Vagina (tissue), 2 donors: ENCODE measurements around the gene RNF183.

Source experiments
- POLR2A ChIP-seq, 2 donors: fragments of 450-650 bp; IDR thresholded peaks; one replicate each; pipeline ENCODE4 v1.6.1; 2017; ENCODE audit warnings: antibody characterized with exemption in 2 of 2, mild to moderate bottlenecking in 2 of 2, moderate library complexity in 2 of 2
- POLR2AphosphoS5 ChIP-seq, 2 donors: sonication (generic); formaldehyde crosslinking; IDR thresholded peaks; one replicate each; pipeline ENCODE4 v1.9.0; 2017; ENCODE audit warnings: antibody characterized with exemption in 2 of 2, mild to moderate bottlenecking in 2 of 2, low read depth in 1 of 2; ENCODE audit not compliant: insufficient read depth in 1 of 2
- TF ChIP-seq, protein P1 (sequence below), 3 experiments: fragments of 450-650 bp in 2 of 3; fragments of 200-600 bp in 1 of 3; sonication (generic) in 1 of 3; IDR thresholded peaks; one replicate each; pipeline ENCODE4 v1.5.1; 2017 to 2019; ENCODE audit warnings: antibody characterized with exemption in 3 of 3, mild to moderate bottlenecking in 2 of 3, moderate library complexity in 2 of 3

DNA sequence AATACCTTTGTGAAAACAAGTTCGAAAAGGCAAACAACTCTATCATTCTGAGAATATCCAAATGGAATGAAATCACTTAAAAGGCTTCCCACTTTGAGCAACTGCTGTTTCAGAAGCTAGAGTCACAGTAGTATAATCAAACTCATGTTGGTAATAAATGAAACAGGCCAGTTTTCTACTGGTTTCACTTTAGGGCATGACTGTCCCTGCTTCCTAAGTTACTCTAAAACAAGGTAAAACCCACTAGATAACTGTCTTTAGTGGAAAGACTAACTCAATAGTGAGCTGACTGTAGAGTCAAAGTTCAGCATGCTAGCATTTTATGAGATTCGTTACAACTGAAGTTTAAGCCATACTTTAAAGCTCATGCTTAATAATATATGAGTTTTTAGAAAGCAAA, 33.8 kb downstream of the RNF183 start:
- TF ChIP-seq, protein P1, sequence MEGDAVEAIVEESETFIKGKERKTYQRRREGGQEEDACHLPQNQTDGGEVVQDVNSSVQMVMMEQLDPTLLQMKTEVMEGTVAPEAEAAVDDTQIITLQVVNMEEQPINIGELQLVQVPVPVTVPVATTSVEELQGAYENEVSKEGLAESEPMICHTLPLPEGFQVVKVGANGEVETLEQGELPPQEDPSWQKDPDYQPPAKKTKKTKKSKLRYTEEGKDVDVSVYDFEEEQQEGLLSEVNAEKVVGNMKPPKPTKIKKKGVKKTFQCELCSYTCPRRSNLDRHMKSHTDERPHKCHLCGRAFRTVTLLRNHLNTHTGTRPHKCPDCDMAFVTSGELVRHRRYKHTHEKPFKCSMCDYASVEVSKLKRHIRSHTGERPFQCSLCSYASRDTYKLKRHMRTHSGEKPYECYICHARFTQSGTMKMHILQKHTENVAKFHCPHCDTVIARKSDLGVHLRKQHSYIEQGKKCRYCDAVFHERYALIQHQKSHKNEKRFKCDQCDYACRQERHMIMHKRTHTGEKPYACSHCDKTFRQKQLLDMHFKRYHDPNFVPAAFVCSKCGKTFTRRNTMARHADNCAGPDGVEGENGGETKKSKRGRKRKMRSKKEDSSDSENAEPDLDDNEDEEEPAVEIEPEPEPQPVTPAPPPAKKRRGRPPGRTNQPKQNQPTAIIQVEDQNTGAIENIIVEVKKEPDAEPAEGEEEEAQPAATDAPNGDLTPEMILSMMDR (IDR thresholded peaks at IDR 0.05), result no peak
- TF ChIP-seq POLR2A (IDR thresholded peaks at IDR 0.05) (no peak), POLR2AphosphoS5 (IDR thresholded peaks at IDR 0.05; ENCODE audit: insufficient read depth in 1 of 2, low read depth in 1 of 2) (no peak)
